Globus pallidus (tissue), 1 donor: ENCODE results near the gene CHST15.
A peak's percentile ranks its signal among the peaks of the same experiment; 100 is the strongest.
"Not testable (repeated sequence)": the region's sequence is repeated elsewhere in the genome, so short reads cannot be mapped to it uniquely, and the experiment has no call there.

ENCODE experiments used
- DNase-seq: peaks from one replicate; pipeline ENCODE4 v3.0.0-alpha.2; 2015; ENCODE audit warnings: low spot score

Gene CHST15

DNA sequence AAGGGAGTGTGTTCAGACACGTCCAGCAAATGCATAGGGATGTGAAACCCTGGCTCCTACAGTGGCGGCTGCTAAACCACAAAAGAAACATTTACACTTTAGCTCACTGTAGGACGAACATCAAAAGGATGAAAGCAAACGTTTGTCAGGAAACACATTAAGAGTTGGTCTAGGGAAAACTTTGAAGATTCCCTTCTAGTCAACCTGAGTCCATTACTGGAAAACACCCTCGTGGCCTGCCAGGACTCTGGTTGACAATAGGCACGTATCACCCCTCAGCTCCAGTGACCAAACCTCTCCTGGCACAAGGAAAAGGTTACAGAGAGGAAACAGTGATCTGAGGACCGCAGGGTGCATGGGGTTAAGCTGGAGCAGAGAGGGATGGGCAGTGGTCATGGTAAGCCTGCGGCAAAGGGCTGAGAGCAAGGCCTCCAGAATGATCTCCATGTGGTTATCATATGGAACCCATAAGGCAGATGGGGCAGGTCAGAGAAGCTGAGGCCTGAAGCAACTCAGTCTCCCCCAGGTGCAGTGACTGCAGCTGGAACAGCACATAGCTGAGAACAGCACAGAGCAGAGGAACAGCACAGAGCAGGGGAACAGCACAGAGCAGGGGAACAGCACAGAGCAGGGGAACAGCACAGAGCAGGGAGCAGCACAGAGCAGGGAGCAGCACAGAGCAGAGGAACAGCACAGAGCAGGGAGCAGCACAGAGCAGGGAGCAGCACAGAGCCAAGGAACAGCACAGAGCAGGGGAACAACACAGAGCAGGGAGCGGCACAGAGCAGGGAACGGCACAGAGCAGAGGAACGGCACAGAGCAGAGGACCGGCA lies 49.9 kb downstream of the CHST15 start:
- DNase-seq = no peak

DNA sequence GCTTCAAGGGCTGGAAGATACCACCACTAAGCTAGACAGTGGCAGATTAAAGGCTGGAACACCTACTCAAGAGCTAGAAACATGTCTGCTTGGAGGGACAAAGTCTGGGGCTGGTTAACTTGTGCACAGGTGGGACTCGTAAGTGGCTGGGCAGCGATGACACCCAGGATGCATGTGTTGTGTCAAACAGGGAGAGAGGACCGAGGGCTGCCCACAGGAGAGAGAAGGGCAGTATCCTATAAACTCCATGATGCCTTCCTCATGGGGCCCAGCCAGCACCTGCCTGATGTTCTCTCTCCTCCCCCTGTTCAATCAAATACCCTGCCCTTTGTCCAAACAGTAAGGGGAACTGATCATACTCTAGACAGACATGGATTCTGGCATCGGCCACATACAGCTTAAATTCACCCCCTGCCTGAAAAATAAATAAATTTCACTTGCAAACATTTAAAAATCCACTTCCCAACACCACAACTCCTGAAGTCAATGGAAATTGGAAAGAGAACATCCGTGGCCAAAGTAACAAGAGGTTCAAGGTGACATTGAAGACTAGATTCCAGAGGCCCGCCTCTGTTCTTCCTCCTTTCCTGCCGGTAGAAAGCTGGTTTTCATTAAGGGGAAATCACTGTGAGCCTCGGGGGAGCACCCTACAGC lies 50.6 kb downstream of the CHST15 start:
- peak; percentile 43 for DNase-seq

DNA sequence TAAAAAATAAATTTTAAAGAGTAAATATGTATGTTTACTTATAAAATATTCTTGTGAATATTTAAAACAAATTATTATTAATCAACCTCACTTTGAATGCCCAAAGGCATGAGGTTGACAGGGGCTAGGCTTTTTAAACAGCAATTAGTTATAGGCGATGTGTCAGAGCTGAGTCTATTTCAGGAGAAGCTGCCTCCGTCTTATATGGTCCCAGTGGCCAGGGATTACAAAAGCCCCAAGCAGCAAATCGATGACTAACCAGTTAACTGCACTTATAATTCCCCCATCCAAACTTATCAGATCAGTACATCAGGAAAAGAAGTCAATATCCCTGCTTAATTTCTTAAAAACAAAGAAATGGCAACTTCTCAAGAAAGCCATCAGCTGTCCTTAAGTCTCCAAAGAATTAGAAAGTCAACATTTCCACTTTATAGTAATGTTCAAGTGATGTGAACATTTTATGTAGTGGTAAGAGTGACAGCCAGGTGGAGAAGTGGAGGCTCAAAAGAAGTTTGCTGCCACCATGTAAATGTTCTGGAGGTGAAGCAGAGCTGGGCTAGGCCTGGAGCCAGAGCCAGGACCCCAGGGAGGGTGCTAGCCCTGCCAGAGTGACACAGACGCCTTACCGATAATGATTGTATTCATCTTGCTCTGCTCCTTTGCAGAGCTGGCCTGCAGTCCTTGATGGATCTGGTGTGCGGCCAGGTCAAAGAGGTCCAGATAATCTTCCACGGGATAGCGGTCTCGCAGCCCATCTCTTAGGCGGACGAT lies 51.5 kb downstream of the CHST15 start:
- DNase-seq = no peak

DNA sequence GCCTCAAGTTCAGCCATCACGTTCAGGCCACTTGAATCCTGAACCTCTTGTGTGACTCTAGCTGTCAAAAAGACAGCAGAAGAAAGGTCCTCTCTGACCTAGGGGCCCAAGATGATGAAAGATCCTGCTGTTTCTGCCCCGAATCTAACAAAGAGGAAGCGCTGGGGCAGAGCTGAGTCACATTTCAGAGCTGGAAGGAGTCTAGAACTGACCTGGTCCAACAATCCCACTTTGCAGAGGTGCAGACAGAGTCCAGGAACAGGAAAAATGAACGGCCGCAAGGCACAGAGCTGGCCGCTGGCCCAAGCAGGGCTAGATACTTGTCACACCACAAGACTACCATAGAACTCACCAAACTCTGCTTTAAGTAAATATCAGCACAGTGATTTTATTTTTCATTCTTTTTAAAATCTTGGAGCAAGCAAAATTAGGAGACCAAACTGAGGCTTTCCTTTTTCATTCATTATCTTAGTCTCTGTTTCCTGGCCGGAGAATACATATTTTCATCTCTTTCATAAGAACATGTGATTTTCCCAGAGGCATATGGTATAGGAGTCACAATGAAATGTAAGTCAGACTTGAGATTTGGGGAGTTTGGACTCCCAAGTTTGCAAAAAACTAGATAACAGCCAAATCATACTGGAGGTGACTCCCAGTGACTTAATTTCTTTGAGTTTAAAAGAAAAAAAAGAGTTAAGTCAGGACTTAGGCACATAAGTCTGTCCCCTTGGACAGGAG lies 52.8 kb downstream of the CHST15 start:
- DNase-seq = peak; percentile 20

DNA sequence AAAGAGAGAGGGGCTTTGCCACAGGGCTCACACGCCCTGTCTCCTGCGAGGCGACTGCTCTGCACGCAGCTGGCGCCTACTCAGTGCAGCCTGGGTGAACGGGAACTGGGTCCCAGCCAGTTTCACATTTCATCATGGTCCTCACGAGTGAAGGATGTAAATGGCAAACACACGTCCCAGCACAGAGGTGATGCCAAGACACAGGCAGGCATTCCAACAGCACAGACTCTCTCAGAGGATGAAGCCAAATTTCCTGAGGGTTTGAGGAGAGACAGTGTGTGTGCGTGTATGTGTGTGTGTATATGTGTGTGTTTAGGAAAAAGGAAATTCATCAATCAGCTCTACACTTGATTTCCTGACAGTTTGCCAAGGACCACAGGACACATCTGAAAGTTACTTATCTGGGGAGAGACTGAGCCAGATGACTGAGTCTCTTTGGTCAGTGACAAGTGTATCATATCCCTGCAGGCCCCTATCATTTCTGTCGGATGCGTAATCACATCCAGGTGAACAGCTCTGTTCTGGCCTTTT lies 53.9 kb downstream of the CHST15 start:
- no peak for DNase-seq

DNA sequence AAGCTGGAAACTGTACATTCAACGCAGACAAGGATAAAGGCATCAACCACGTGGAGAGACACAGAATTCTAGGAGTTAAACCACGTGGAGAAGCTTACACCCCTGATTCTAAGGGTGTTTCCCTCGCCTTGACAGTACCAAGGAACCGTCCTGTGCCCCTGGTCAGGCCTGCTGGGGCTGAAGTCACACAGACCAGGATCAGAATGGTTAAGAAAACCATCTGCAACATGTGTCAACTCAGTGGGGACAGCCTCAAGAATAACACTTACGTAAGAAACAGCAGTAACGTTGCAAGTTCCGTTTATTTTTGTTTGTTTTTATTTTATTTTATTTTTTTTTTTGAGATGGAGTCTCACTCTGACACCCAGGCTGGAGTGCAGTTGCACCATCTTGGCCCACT lies 55.6 kb downstream of the CHST15 start:
- no peak for DNase-seq

DNA sequence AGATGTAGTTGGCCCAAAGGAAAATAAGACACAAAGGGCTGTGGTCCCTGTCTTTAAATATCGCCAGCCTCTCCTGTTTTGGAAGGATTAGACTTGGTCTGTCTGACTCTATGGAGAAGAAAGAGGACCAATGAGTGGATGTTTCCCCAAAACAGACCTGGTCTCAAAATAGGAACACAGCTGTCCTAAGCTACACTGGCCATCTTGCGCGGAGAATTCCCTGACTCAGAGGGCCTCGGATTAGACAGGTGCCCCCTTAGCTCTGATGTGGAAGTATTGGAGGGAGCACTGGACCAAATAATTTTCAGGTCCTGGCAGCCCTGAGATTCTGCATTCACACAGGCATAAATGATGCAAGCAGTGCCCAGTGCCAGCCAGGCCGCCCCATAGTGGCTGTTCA lies 56.1 kb downstream of the CHST15 start:
- DNase-seq = no peak

DNA sequence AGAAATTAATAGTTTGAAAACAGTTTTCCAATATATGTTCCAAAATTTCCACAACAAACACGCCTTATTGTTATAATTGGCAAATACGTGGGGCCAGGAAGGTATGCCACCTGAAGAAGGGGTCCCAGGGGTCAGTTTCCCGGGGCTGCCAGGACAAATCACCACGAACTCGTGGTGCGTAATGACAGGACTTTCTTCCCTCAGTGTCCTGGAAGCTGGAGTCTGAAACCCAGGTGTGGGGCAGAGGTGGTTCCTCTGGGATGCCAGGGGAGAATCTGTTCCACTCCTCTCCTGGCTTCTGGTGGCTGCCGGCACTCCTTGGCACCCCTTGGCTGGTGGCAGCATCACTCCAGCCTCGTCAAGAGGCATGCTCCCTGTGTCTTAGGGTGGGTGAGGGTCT lies 56.7 kb downstream of the CHST15 start:
- no peak for DNase-seq

DNA sequence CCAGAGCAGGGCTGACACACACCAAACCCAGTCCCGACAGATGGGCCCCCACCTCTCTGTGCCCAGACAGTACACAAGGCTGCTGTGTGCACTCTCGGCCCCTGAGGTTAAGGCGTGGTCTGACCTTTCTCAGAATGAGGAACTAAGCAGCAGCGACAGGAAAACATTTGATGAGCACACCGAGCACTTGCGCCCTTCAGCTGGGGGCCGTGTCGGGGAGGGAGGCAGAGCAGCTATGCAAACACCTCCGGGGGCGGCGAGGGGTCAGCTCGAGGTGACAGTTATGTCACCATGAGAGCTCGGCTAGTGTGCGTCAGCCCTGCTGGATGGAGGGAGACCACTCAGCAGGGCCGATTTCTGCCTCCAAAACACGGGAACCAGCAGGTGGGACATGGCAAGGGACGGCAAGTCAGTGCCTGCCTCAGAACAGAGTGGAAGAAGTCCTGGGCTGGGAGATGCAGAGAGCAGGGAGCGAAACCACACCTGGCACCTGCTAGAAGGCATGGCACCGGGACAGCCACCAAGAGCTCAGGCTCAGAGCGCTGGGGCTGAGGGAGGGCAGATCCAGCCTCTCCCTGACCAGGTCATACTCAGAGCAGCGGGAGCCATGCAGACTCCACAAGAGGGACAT lies 57.4 kb downstream of the CHST15 start:
- DNase-seq = no peak

DNA sequence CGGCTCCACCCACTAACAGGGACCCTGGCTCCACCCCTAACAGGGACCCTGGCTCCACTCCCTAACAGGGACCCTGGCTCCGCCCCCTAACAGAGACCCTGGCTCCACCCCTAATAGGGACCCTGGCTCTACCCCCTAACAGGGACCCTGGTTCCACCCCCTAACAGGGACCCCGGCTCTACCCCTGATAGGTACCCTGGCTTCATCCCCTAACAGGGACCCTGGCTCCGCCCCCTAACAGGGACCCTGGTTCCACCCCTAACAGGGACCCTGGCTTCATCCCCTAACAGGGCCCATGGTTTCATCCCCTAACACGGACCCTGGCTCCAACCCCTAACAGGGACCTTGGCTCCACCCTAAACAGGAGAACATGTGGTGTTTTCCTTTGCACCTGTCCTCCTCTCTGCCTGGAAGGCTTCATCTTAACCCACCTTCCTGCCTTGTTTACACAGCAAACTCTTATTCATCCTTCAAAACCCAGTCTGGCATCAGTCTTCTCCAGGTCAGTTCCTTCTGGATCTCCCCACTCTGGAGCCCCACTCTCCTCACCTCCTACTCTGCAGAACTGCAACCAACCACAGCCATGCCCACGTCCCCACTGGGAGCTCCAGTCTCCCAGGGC lies 58.0 kb downstream of the CHST15 start:
- DNase-seq = no peak

DNA sequence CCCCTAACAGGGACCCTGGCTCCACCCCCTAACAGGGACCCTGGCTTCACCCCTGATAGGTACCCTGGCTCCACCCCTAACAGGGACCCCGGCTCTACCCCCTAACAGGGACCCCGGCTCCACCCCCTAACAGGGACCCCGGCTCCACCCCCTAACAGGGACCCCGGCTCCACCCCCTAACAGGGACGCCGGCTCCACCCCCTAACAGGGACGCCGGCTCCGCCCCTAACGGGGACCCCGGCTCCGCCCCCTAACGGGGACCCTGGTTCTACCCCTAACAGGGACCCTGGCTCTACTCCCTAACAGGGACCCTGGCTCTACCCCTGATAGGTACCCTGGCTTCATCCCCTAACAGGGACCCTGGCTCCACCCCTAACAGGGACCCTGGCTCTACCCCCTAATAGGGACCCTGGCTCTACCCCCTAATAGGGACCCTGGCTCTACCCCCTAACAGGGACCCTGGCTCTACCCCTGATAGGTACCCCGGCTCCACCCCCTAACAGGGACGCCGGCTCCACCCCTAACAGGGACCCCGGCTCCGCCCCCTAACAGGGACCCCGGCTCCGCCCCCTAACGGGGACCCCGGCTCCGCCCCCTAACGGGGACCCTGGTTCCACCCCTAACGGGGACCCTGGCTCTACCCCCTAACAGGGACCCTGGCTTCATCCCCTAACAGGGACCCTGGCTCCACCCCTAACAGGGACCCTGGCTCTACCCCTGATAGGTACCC lies 58.7 kb downstream of the CHST15 start:
- DNase-seq = not testable (repeated sequence)

DNA sequence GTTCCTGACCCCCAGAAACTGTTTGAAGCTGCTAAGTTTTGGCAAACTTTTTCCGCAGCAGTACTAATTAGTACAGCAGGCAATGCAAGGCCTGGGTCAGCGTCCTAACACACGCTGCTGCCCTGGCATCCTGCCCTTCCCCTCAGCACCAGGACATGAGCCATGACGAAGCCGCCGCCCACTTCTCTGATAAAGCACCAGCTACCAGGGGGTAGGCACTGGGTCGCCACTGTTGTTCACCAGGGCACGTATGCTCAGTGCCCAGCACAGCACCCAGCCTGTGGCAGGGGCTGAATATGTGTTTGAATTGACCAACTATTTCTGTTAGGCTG lies 59.5 kb downstream of the CHST15 start:
- no peak for DNase-seq

DNA sequence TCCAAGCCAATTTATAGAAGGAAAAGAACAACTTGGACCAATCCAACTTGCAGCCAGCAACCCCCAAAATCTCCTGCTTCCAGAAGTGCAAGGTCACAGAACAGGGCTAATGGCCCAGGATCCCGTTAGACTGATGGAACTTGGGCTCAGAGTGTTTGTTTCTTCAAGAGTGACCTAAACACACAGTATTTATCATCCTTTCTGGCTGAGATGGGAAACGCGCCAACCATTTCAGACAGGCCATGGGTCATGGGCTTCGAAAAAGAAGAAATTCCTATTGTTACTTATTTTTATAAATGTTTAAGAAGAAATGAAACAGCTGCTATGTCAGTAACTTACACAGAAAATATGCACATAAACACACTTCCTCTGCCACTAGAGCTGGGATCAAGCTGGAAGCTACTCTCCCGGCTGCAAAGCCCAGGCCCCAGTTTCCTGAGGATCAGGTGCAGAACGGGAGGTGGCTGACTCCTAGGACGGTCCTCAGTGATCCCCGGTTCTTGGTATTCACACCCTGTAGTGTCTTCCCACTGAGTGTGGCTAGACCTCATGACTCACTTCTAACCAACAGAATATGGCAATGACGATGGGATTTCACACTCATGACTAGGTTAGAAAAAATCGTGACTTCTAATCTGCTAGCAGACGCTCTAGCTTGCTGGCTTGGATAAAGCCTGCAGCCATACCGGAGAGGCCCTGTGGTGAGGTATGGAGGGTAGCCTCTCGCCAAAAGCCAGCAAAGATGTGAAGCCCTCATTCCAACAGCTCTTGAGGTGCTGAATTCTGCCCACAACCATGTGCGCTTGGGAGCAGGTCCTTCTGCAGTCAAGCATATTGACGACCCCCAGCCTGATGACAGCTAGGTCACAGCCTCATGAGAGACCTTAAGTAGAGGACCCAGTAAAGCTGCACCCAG lies 60.2 kb downstream of the CHST15 start:
- DNase-seq = no peak

DNA sequence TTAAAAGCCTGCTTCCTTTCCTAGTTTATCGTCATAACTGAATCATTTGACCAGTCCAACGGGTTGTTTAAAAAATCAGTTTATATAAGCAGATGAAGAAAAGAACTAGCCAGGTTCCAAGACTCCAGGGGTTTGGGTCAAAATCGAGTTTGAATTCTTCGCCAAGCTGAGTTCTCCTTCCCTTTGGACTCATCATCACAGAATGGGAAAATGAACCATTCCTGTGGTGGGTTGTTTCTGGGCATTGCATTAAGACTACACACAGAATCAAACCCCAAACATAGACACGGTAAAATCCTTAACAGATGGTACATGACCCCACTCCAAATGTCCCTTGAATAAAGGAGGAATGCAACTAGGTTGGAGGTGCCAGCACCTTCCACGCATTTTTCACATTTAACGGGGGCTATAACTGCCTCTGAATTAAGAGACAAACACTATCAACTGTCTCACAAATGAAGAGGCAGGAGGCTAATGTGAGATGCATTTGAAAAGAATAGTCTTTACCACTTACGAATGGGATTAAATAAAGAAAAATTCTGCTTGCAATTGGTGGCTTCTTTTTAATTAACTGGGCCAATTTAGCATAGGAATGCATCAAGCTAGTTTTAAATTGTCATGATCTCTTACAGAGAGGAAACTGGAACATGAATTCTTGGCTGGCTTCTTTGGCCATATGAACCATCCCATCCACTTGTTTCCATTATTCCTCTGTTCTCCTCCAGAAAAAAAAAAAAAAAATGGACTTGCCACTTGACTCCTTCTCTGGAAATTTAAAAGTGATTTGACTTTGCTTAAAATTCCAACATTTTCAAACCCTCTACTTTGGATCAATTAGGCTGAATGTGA lies 61.1 kb downstream of the CHST15 start:
- no peak for DNase-seq

DNA sequence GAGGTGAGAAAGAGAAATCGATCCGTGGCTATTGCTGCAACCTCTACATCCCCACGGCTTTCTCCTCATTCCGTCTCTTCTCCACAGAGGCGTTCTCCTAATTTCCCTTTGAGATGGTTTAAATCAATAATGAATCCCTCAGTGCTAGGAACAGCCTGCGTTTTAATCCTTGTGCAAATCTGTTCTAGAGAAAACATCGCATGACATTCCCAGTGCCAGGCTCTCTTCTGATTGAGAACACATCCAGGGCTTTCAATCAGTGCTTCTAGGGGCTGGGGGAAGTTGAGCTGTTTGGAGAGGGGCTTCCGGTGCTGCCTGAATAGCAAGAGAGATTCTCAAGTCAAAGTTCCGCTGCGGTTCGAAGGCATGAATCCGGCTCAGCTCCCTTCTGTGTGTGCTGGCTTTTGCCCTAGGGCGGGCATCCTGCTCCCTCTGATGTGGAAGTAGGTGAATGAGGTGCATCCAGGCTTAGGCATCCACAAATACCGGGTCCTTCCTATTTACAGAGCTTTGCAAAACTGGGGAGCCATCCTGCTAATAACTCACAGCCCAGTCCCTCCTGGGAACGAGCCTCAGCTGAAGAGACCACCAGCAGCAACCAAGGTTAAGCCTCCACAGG lies 62.8 kb downstream of the CHST15 start:
- DNase-seq = no peak

DNA sequence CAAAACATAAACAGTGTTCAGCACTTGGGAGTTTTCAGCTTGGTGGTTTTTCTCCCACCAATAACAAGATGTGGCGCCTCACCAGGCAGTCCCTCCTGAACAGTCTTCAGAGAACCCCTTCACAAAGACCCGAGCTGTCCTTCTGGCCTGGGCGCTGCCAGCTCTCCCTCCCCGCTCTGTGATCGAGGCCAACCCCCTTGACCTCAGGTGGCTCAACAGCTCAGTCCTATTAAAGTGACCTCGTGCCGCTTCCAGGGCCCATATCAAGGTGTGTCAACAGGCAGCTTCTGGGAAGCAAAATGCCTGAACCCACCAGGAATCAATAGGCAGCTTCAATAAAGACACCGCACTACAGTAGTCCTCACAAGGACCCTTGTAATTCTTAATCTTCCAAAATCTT lies 63.3 kb downstream of the CHST15 start:
- no peak for DNase-seq

DNA sequence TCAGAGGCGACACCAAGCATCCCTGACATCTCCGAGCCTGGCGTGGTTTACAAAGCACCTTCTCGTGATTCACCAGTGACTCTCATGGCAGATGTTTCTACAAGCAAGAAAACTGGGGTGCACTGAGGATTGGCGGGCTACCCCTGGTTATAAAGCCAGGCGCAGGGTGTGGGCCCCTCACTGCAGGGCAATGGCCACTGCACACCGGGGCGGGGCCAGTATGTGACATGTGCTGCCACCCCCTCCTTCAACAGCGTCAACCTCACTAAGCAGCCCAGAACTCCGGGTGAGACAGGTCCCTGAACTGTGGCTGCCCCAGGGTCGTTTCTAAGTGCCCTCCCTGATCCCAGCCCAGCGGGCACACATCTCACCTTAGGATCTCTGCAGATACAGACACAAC lies 63.8 kb downstream of the CHST15 start:
- DNase-seq = no peak
